HPDE6-E6E7 (cell line): ENCODE results near the gene CALHM2.

Source experiments
- DNase-seq: peaks from one replicate; pipeline ENCODE4 v3.0.0; 2011; ENCODE audit warnings: missing footprints; ENCODE audit errors: extremely low spot score

The CALHM2 gene

GRCh38 chr10:103476046-103476768 lies 24.0 kb upstream of the CALHM2 start:
- DNase-seq: no peak

GRCh38 chr10:103475437-103475836 lies 23.3 kb upstream of the CALHM2 start:
- no peak for DNase-seq

GRCh38 chr10:103474077-103474476 lies 21.9 kb upstream of the CALHM2 start:
- no peak for DNase-seq

GRCh38 chr10:103473261-103473671 lies 21.1 kb upstream of the CALHM2 start:
- DNase-seq: no peak

GRCh38 chr10:103472005-103472404 lies 19.8 kb upstream of the CALHM2 start:
- DNase-seq: no peak

- DNase-seq: no peak
Observed at GRCh38 chr10:103470761-103471653, 18.8 kb upstream of the CALHM2 start.

- no peak for DNase-seq
Observed at GRCh38 chr10:103469201-103469600, 17.0 kb upstream of the CALHM2 start.

- DNase-seq: no peak
Observed at GRCh38 chr10:103467406-103467805, 15.2 kb upstream of the CALHM2 start.

GRCh38 chr10:103466734-103467133 lies 14.6 kb upstream of the CALHM2 start:
- DNase-seq: no peak

GRCh38 chr10:103465411-103466179 lies 13.4 kb upstream of the CALHM2 start:
- no peak for DNase-seq

- DNase-seq: no peak
Observed at GRCh38 chr10:103463499-103463898, 11.3 kb upstream of the CALHM2 start.

- DNase-seq: no peak
Observed at GRCh38 chr10:103459615-103460014, 7.4 kb upstream of the CALHM2 start.

GRCh38 chr10:103458720-103459119 lies 6.5 kb upstream of the CALHM2 start, which contains the start of gene CALHM1:
CALHM1 (minus strand) TSS chr10:103458900; CDS start chr10:103458751, 149 bp downstream.
- no peak for DNase-seq

- DNase-seq: no peak
Observed at GRCh38 chr10:103457896-103458583, 5.9 kb upstream of the CALHM2 start.

GRCh38 chr10:103457176-103457712 lies 5.1 kb upstream of the CALHM2 start:
- no peak for DNase-seq

GRCh38 chr10:103456074-103456660 lies 4.0 kb upstream of the CALHM2 start:
- DNase-seq: no peak

GRCh38 chr10:103455235-103455634 lies 3.1 kb upstream of the CALHM2 start:
- no peak for DNase-seq

GRCh38 chr10:103454026-103454425 lies 1.9 kb upstream of the CALHM2 start:
- no peak for DNase-seq

GRCh38 chr10:103452506-103453230 lies 498 bp upstream of the CALHM2 start:
- DNase-seq: no peak
